ENCODE measurements around the gene FGF14.

Gene FGF14

GRCh38 chr13:101712026-101712348, 689.9 kb downstream of the FGF14 start:
- WGBS, 2 experiments (ENCODE audit: insufficient coverage in 2 of 2), result 100% methylated on average over 1 of the region's 2 CpGs
- Histone ChIP-seq H3K4me3 (ENCODE audit: extremely low read depth, insufficient read depth, low read length, poor library complexity, severe bottlenecking) (no peak overlapping the region), H3K9me3 (ENCODE audit: control insufficient read depth, low read length) (no peaks in the 10 kb centered on the region), H3K36me3 (ENCODE audit: control insufficient read depth, insufficient read depth, low read length) (no peaks in the 10 kb centered on the region), H3K27ac (ENCODE audit: low read depth, low read length, severe bottlenecking) (no peak overlapping the region), H3K4me1 (ENCODE audit: control insufficient read depth, insufficient read depth, low read length, poor library complexity, severe bottlenecking) (no peaks in the 10 kb centered on the region)

GRCh38 chr13:101711307-101712025, 690.4 kb downstream of the FGF14 start:
- Histone ChIP-seq H3K27ac (ENCODE audit: low read depth, low read length, severe bottlenecking) (no peak overlapping the region), H3K4me3 (ENCODE audit: extremely low read depth, insufficient read depth, low read length, poor library complexity, severe bottlenecking) (no peak overlapping the region), H3K36me3 (ENCODE audit: control insufficient read depth, insufficient read depth, low read length) (no peaks in the 10 kb centered on the region), H3K9me3 (ENCODE audit: control insufficient read depth, low read length) (no peaks in the 10 kb centered on the region), H3K4me1 (ENCODE audit: control insufficient read depth, insufficient read depth, low read length, poor library complexity, severe bottlenecking) (no peaks in the 10 kb centered on the region)
- WGBS, 2 experiments (ENCODE audit: insufficient coverage in 2 of 2), result no CpG with 5 or more reads among the region's 2 CpGs

- H3K4me1 ChIP-seq (ENCODE audit: control insufficient read depth, insufficient read depth, low read length, poor library complexity, severe bottlenecking), result no peaks in the 10 kb centered on the region
- H3K36me3 ChIP-seq (ENCODE audit: control insufficient read depth, insufficient read depth, low read length), result no peaks in the 10 kb centered on the region
- WGBS, 2 experiments (ENCODE audit: insufficient coverage in 2 of 2), result 94 to 100% methylated on average over 4 of the region's 6 CpGs
- no peaks in the 10 kb centered on the region for H3K9me3 ChIP-seq (ENCODE audit: control insufficient read depth, low read length)
- H3K27ac ChIP-seq (ENCODE audit: low read depth, low read length, severe bottlenecking), result no peak overlapping the region
- H3K4me3 ChIP-seq (ENCODE audit: extremely low read depth, insufficient read depth, low read length, poor library complexity, severe bottlenecking), result no peak overlapping the region
Measured at GRCh38 chr13:101709952-101710351, 691.9 kb downstream of the FGF14 start.

GRCh38 chr13:101708115-101708514, 693.7 kb downstream of the FGF14 start:
- Histone ChIP-seq H3K36me3 (ENCODE audit: control insufficient read depth, insufficient read depth, low read length) (no peaks in the 10 kb centered on the region), H3K27ac (ENCODE audit: low read depth, low read length, severe bottlenecking) (no peak overlapping the region), H3K9me3 (ENCODE audit: control insufficient read depth, low read length) (no peaks in the 10 kb centered on the region), H3K4me1 (ENCODE audit: control insufficient read depth, insufficient read depth, low read length, poor library complexity, severe bottlenecking) (no peaks in the 10 kb centered on the region), H3K4me3 (ENCODE audit: extremely low read depth, insufficient read depth, low read length, poor library complexity, severe bottlenecking) (no peak overlapping the region)
- WGBS, 2 experiments (ENCODE audit: insufficient coverage in 2 of 2), result no CpG with 5 or more reads among the region's 1 CpG

GRCh38 chr13:101707659-101708058, 694.2 kb downstream of the FGF14 start:
- H3K27ac ChIP-seq (ENCODE audit: low read depth, low read length, severe bottlenecking), result no peak overlapping the region
- H3K36me3 ChIP-seq (ENCODE audit: control insufficient read depth, insufficient read depth, low read length), result no peaks in the 10 kb centered on the region
- WGBS, 2 experiments (ENCODE audit: insufficient coverage in 2 of 2), result no CpG with 5 or more reads among the region's 2 CpGs
- no peaks in the 10 kb centered on the region for H3K4me1 ChIP-seq (ENCODE audit: control insufficient read depth, insufficient read depth, low read length, poor library complexity, severe bottlenecking)
- H3K9me3 ChIP-seq (ENCODE audit: control insufficient read depth, low read length), result no peaks in the 10 kb centered on the region
- no peak overlapping the region for H3K4me3 ChIP-seq (ENCODE audit: extremely low read depth, insufficient read depth, low read length, poor library complexity, severe bottlenecking)

- Histone ChIP-seq H3K4me3 (ENCODE audit: extremely low read depth, insufficient read depth, low read length, poor library complexity, severe bottlenecking) (no peak overlapping the region), H3K4me1 (ENCODE audit: control insufficient read depth, insufficient read depth, low read length, poor library complexity, severe bottlenecking) (no peaks in the 10 kb centered on the region), H3K36me3 (ENCODE audit: control insufficient read depth, insufficient read depth, low read length) (no peaks in the 10 kb centered on the region), H3K9me3 (ENCODE audit: control insufficient read depth, low read length) (no peaks in the 10 kb centered on the region), H3K27ac (ENCODE audit: low read depth, low read length, severe bottlenecking) (no peak overlapping the region)
- 89 to 96% methylated on average over 4 to 6 of the region's 6 CpGs for WGBS, 2 experiments (ENCODE audit: insufficient coverage in 2 of 2)
Measured at GRCh38 chr13:101706651-101707050, 695.2 kb downstream of the FGF14 start.

- Histone ChIP-seq H3K4me3 (ENCODE audit: extremely low read depth, insufficient read depth, low read length, poor library complexity, severe bottlenecking) (no peak overlapping the region), H3K4me1 (ENCODE audit: control insufficient read depth, insufficient read depth, low read length, poor library complexity, severe bottlenecking) (no peaks in the 10 kb centered on the region), H3K27ac (ENCODE audit: low read depth, low read length, severe bottlenecking) (no peak overlapping the region), H3K36me3 (ENCODE audit: control insufficient read depth, insufficient read depth, low read length) (no peaks in the 10 kb centered on the region), H3K9me3 (ENCODE audit: control insufficient read depth, low read length) (no peaks in the 10 kb centered on the region)
- 75 to 76% methylated on average over 2 to 3 of the region's 3 CpGs for WGBS, 2 experiments (ENCODE audit: insufficient coverage in 2 of 2)
Measured at GRCh38 chr13:101703838-101704237, 698.0 kb downstream of the FGF14 start.

GRCh38 chr13:101703081-101703480, 698.8 kb downstream of the FGF14 start:
- no peaks in the 10 kb centered on the region for H3K9me3 ChIP-seq (ENCODE audit: control insufficient read depth, low read length)
- no peak overlapping the region for H3K4me3 ChIP-seq (ENCODE audit: extremely low read depth, insufficient read depth, low read length, poor library complexity, severe bottlenecking)
- no peaks in the 10 kb centered on the region for H3K4me1 ChIP-seq (ENCODE audit: control insufficient read depth, insufficient read depth, low read length, poor library complexity, severe bottlenecking)
- no peak overlapping the region for H3K27ac ChIP-seq (ENCODE audit: low read depth, low read length, severe bottlenecking)
- 71 to 100% methylated on average over 1 of the region's 1 CpG for WGBS, 2 experiments (ENCODE audit: insufficient coverage in 2 of 2)
- no peaks in the 10 kb centered on the region for H3K36me3 ChIP-seq (ENCODE audit: control insufficient read depth, insufficient read depth, low read length)

- 88 to 89% methylated on average over 1 of the region's 3 CpGs for WGBS, 2 experiments (ENCODE audit: insufficient coverage in 2 of 2)
- Histone ChIP-seq H3K36me3 (ENCODE audit: control insufficient read depth, insufficient read depth, low read length) (no peaks in the 10 kb centered on the region), H3K4me1 (ENCODE audit: control insufficient read depth, insufficient read depth, low read length, poor library complexity, severe bottlenecking) (no peaks in the 10 kb centered on the region), H3K27ac (ENCODE audit: low read depth, low read length, severe bottlenecking) (no peak overlapping the region), H3K9me3 (ENCODE audit: control insufficient read depth, low read length) (no peaks in the 10 kb centered on the region), H3K4me3 (ENCODE audit: extremely low read depth, insufficient read depth, low read length, poor library complexity, severe bottlenecking) (no peak overlapping the region)
Measured at GRCh38 chr13:101700598-101700997, 701.2 kb downstream of the FGF14 start.

- Histone ChIP-seq H3K4me1 (ENCODE audit: control insufficient read depth, insufficient read depth, low read length, poor library complexity, severe bottlenecking) (no peaks in the 10 kb centered on the region), H3K9me3 (ENCODE audit: control insufficient read depth, low read length) (no peaks in the 10 kb centered on the region), H3K36me3 (ENCODE audit: control insufficient read depth, insufficient read depth, low read length) (no peaks in the 10 kb centered on the region), H3K4me3 (ENCODE audit: extremely low read depth, insufficient read depth, low read length, poor library complexity, severe bottlenecking) (no peak overlapping the region), H3K27ac (ENCODE audit: low read depth, low read length, severe bottlenecking) (no peak overlapping the region)
- whole genome bisulfite sequencing, 2 experiments (ENCODE audit: insufficient coverage in 2 of 2), result no CpG with 5 or more reads among the region's 2 CpGs
Measured at GRCh38 chr13:101698400-101698799, 703.4 kb downstream of the FGF14 start.

- H3K4me1 ChIP-seq (ENCODE audit: control insufficient read depth, insufficient read depth, low read length, poor library complexity, severe bottlenecking), result no peaks in the 10 kb centered on the region
- WGBS, 2 experiments (ENCODE audit: insufficient coverage in 2 of 2), result 100% methylated on average over 1 to 2 of the region's 3 CpGs
- no peak overlapping the region for H3K4me3 ChIP-seq (ENCODE audit: extremely low read depth, insufficient read depth, low read length, poor library complexity, severe bottlenecking)
- no peaks in the 10 kb centered on the region for H3K9me3 ChIP-seq (ENCODE audit: control insufficient read depth, low read length)
- no peak overlapping the region for H3K27ac ChIP-seq (ENCODE audit: low read depth, low read length, severe bottlenecking)
- no peaks in the 10 kb centered on the region for H3K36me3 ChIP-seq (ENCODE audit: control insufficient read depth, insufficient read depth, low read length)
Measured at GRCh38 chr13:101697745-101698144, 704.1 kb downstream of the FGF14 start.
